ENCODE data around the gene UBE2D2. TPM values are rescaled to one million over a fixed set of nuclear protein-coding genes. Genes with fewer than 3 reads are reported as not detected.

Gene UBE2D2
- total and polyA plus RNA-seq, 2 of the 13 experiments (the other 11 are each of a cell fraction or from before 2014, with no cell fraction given), result 79.1 to 109 TPM

DNA sequence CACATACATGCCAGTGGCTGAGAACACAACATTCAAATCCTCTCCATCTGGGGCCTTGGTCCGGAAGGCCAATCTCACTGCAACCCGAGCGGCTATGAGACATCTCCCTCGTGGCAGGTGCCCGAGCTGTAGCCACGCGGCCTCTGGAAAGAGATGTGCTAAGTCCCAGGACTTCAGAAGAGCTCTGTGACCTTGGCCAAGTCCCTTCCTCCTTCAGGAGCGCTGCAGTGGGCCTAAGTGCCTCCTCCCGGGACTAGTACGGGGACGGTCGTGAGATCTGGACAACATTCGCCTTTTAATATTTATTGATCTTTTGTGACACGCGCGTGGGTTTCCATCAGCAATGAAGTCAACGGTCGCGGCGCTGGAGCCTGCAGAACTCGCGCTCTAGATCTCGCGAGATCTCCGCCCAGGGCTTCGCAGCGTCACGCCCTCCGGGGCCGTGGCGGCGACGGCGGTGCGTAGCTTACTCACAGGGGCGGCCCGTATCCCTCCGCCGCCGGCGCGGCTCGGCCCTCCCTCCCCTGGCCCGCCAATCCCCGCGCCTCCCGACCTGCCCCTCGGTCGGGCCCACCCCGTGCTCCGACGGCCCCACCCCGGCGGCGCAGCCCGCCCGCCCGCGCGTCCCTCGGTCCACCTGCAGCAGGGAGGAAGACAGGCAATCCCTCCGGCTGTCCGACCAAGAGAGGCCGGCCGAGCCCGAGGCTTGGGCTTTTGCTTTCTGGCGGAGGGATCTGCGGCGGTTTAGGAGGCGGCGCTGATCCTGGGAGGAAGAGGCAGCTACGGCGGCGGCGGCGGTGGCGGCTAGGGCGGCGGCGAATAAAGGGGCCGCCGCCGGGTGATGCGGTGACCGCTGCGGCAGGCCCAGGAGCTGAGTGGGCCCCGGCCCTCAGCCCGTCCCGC lies at the start of gene UBE2D2 (continued):
- no peak; the same call in 1 of the 2 replicates for TF ChIP-seq ARHGAP35 (CRISPR knock-in tag; IDR thresholded peaks at IDR 0.05; ENCODE audit: borderline replicate concordance)
- TF ChIP-seq JARID2 (CRISPR knock-in tag; IDR thresholded peaks at IDR 0.05; ENCODE audit: insufficient replicate concordance), result no peak
- TF ChIP-seq MEIS1 (CRISPR knock-in tag; IDR thresholded peaks at IDR 0.05; ENCODE audit: borderline replicate concordance), result no peak
- peak; percentile 32; the same call in 1 of the 2 replicates for TF ChIP-seq ZNF672 (CRISPR knock-in tag; IDR thresholded peaks at IDR 0.05)
- TF ChIP-seq DMAP1 (CRISPR knock-in tag; IDR thresholded peaks at IDR 0.05), result peak; percentile 94
- TF ChIP-seq MLLT10 (CRISPR knock-in tag; IDR thresholded peaks at IDR 0.05), result no peak
- TF ChIP-seq ZNF615 (CRISPR knock-in tag; IDR thresholded peaks at IDR 0.05; ENCODE audit: borderline replicate concordance), result no peak
- TF ChIP-seq CEBPB (IDR thresholded peaks at IDR 0.05; ENCODE audit: borderline replicate concordance, low read depth, low read length), result no peak
- peak; percentile 56; the same call in 1 of the 2 replicates for TF ChIP-seq EEA1 (CRISPR knock-in tag; IDR thresholded peaks at IDR 0.05; ENCODE audit: borderline replicate concordance)
- peak; percentile 43; the same call in 1 of the 2 replicates for TF ChIP-seq ZSCAN30 (CRISPR knock-in tag; IDR thresholded peaks at IDR 0.05)
- no peak for TF ChIP-seq ZNF10 (CRISPR knock-in tag; IDR thresholded peaks at IDR 0.05; ENCODE audit: borderline replicate concordance, low read depth)
- no peak for TF ChIP-seq NKX3-1 (CRISPR knock-in tag; IDR thresholded peaks at IDR 0.05)
- no peak; the same call in 1 of the 2 replicates for TF ChIP-seq ETV5 (CRISPR knock-in tag; IDR thresholded peaks at IDR 0.05; ENCODE audit: borderline replicate concordance)
- no peak for TF ChIP-seq ZNF333 (CRISPR knock-in tag; IDR thresholded peaks at IDR 0.05; ENCODE audit: borderline replicate concordance)
- no peak for TF ChIP-seq ZNF784 (CRISPR knock-in tag; IDR thresholded peaks at IDR 0.05; ENCODE audit: borderline replicate concordance)
- no peak for TF ChIP-seq ZNF383 (CRISPR knock-in tag; IDR thresholded peaks at IDR 0.05; ENCODE audit: borderline replicate concordance)
- TF ChIP-seq, protein P1, sequence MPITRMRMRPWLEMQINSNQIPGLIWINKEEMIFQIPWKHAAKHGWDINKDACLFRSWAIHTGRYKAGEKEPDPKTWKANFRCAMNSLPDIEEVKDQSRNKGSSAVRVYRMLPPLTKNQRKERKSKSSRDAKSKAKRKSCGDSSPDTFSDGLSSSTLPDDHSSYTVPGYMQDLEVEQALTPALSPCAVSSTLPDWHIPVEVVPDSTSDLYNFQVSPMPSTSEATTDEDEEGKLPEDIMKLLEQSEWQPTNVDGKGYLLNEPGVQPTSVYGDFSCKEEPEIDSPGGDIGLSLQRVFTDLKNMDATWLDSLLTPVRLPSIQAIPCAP (CRISPR knock-in tag; IDR thresholded peaks at IDR 0.05; ENCODE audit: low read depth), result no peak
- peak; percentile 44; the same call in 1 of the 2 replicates for TF ChIP-seq IRF2 (CRISPR knock-in tag; IDR thresholded peaks at IDR 0.05)
- no peak for TF ChIP-seq MAFF (IDR thresholded peaks at IDR 0.05; ENCODE audit: low read depth, low read length)
- TF ChIP-seq, protein P2, sequence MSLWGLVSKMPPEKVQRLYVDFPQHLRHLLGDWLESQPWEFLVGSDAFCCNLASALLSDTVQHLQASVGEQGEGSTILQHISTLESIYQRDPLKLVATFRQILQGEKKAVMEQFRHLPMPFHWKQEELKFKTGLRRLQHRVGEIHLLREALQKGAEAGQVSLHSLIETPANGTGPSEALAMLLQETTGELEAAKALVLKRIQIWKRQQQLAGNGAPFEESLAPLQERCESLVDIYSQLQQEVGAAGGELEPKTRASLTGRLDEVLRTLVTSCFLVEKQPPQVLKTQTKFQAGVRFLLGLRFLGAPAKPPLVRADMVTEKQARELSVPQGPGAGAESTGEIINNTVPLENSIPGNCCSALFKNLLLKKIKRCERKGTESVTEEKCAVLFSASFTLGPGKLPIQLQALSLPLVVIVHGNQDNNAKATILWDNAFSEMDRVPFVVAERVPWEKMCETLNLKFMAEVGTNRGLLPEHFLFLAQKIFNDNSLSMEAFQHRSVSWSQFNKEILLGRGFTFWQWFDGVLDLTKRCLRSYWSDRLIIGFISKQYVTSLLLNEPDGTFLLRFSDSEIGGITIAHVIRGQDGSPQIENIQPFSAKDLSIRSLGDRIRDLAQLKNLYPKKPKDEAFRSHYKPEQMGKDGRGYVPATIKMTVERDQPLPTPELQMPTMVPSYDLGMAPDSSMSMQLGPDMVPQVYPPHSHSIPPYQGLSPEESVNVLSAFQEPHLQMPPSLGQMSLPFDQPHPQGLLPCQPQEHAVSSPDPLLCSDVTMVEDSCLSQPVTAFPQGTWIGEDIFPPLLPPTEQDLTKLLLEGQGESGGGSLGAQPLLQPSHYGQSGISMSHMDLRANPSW (CRISPR knock-in tag; IDR thresholded peaks at IDR 0.05; ENCODE audit: borderline replicate concordance), result 0 out of 2 replicates have a peak, but pooled peaks have one; percentile 20
- TF ChIP-seq JUN (CRISPR knock-in tag; IDR thresholded peaks at IDR 0.05), result no peak
- TF ChIP-seq HNF4G (IDR thresholded peaks at IDR 0.05; ENCODE audit: borderline replicate concordance, low read depth, low read length), result no peak
- TF ChIP-seq HNF4G (CRISPR knock-in tag; IDR thresholded peaks at IDR 0.05; ENCODE audit: borderline replicate concordance, low read depth), result no peak
- 0 out of 2 replicates have a peak, but pooled peaks have one; percentile 21 for TF ChIP-seq ZFP90 (CRISPR knock-in tag; IDR thresholded peaks at IDR 0.05; ENCODE audit: borderline replicate concordance)
- no peak; the same call in 1 of the 2 replicates for TF ChIP-seq MEIS2 (CRISPR knock-in tag; IDR thresholded peaks at IDR 0.05)
